Measurements from ENCODE around the gene USP40.

DNA sequence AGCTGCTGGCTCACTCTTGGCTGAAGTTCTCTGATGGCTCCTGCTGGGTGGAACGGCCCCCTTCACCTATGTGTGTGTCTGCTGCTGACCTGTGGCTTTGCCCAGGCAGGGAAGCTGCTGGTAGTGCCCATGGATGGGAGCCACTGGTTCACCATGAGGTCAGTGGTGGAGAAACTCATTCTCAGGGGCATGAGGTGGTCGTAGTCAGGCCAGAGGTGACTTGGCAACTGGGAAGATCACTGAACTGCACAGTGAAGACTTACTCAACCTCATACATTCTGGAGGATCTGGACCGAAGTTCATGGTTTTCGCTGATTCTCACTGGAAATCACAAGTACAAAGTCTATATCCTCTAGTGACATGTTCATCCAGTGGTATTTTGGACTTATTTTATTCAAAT, 36.9 kb upstream of the USP40 start:
- TF ChIP-seq POLR2AphosphoS5 (IDR thresholded peaks at IDR 0.05; ENCODE audit: low read depth, low read length) (no peak), TAF1 (IDR thresholded peaks at IDR 0.05; ENCODE audit: borderline replicate concordance, insufficient read depth, low read length) (no peak), SIN3A (IDR thresholded peaks at IDR 0.05; ENCODE audit: borderline replicate concordance, insufficient read depth, low read length) (no peak), FOXP2 (optimal IDR thresholded peaks at IDR 0.05; ENCODE audit: borderline replicate concordance, extremely low read depth, extremely low read length, insufficient read depth) (no peak)
- TF ChIP-seq, protein P1, sequence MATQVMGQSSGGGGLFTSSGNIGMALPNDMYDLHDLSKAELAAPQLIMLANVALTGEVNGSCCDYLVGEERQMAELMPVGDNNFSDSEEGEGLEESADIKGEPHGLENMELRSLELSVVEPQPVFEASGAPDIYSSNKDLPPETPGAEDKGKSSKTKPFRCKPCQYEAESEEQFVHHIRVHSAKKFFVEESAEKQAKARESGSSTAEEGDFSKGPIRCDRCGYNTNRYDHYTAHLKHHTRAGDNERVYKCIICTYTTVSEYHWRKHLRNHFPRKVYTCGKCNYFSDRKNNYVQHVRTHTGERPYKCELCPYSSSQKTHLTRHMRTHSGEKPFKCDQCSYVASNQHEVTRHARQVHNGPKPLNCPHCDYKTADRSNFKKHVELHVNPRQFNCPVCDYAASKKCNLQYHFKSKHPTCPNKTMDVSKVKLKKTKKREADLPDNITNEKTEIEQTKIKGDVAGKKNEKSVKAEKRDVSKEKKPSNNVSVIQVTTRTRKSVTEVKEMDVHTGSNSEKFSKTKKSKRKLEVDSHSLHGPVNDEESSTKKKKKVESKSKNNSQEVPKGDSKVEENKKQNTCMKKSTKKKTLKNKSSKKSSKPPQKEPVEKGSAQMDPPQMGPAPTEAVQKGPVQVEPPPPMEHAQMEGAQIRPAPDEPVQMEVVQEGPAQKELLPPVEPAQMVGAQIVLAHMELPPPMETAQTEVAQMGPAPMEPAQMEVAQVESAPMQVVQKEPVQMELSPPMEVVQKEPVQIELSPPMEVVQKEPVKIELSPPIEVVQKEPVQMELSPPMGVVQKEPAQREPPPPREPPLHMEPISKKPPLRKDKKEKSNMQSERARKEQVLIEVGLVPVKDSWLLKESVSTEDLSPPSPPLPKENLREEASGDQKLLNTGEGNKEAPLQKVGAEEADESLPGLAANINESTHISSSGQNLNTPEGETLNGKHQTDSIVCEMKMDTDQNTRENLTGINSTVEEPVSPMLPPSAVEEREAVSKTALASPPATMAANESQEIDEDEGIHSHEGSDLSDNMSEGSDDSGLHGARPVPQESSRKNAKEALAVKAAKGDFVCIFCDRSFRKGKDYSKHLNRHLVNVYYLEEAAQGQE (IDR thresholded peaks at IDR 0.05; ENCODE audit: insufficient read depth in 1 of 2, low read depth in 2 of 2, low read length in 2 of 2), result no peak

Measured in PFSK-1 (cell line).